ENCODE data around the gene KRT78. TPM values are rescaled to one million over a fixed set of nuclear protein-coding genes. Genes with fewer than 3 reads are reported as not detected.
A peak's percentile ranks its signal among the peaks of the same experiment; 100 is the strongest.

The KRT78 gene
- polyA plus RNA-seq, 2 of the 4 experiments (the other 2 are of a cell fraction): 0.09 to 0.12 TPM

DNA sequence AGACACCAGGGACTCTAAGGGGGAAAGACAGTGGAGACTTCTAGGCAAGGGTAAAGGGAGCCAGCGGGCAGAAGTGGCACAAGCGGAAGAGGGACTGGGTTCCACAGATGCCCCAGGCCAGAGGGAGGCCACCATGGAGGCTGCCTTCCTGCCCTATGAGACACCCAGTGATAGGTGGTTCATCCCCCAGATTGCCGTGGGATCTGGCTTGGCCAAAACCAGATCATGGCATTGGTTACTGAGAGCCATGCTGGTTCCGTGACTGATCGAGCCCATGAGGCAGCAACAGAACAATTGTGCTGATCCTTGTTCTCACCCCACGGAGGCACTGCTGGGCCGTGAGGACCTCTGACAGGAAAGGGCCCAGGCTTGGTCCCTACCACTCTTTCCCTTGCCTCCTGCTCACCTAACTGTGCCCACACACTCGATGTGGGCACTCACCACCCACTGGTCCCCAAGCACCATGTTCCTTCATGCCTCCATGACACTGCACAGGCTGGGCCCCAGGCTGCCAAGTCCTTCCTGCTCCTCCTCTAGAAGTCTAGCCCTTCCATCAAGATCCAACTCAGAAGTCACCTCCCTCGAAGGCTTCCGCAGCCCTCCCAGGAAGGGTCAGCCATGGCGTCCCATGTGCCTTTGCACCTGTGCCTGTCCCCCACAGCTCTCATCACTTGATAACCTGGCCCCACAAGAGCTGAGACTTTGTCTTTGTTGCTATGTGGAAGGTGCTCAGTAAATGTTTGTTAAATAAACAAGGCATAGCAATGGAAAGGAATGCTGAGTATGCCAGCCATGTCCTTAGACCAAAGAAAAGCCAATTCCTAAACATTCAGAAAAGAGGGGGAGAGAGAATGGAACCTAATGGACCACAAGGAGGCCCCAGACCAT lies 21.9 kb downstream of the KRT78 start:
- TF ChIP-seq BHLHE40 (IDR thresholded peaks at IDR 0.05; ENCODE audit: low read depth, low read length): no peak
- no peak for TF ChIP-seq MAFK (IDR thresholded peaks at IDR 0.05; ENCODE audit: partially characterized antibody)
- TF ChIP-seq NR3C1 (IDR thresholded peaks at IDR 0.05): no peak
- TF ChIP-seq POLR2A (IDR thresholded peaks at IDR 0.05; ENCODE audit: low read length): 0 out of 2 replicates have a peak, but pooled peaks have one; percentile 11
- Histone ChIP-seq H3K4me1 (peaks cover 25% of the 10 kb centered on the region), H3K4me3 (no peak overlapping the region), H3K4me2 (0 out of 3 replicates have a peak overlapping the region, but pooled peaks have one; percentile 11), H3K9me3 (no peaks in the 10 kb centered on the region), H3K27ac (no peak overlapping the region)
- no peak for FAIRE-seq
- ATAC-seq: peak in 1 of 2 experiments; percentile 45; a peak in 3 of 6 replicates
- WGBS (ENCODE audit: missing lambda C conversion rate): 86% methylated on average over 11 of the region's 11 CpGs
- DNase-seq (ENCODE audit: low read depth in 1 of 2, low spot score in 1 of 2): peak in 1 of 2 experiments; percentile 41
- ChIA-PET CTCF (interaction anchor here (0.6 to 1.1 kb wide), 4 partner anchors 10 to 458 kb away, joined by 3 to 4 read pairs (median 3); no protein-coding TSS in a partner anchor), POLR2A (no interaction called here)

DNA sequence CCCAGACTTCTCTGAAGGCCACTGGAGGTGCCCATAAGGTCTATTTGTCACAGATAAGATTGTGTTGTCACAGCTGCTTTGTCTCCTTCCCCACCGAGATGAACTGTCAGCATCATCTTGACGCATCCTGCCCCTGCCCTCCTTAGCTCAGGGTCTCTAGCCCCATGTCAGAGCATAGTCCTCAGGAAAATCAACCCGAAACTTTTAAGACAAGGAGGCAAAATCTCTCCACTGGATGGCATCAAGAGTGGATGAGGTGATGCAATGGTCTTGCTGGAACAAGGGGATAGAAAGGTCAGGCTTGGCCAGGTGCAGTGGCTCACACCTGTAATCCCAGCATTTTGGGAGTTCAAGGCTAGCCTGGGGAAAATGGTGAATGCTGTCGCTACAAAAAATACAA lies 22.8 kb downstream of the KRT78 start:
- 88% methylated on average over 4 of the region's 4 CpGs for WGBS (ENCODE audit: missing lambda C conversion rate)
- ChIA-PET CTCF (interaction anchor here (1.1 kb wide), 1 partner anchor 9 kb away, joined by 3 read pairs; no protein-coding TSS in a partner anchor), POLR2A (no interaction called here)
- H3K4me2 ChIP-seq: no peak overlapping the region
- no peaks in the 10 kb centered on the region for H3K9me3 ChIP-seq
- TF ChIP-seq, protein P1, sequence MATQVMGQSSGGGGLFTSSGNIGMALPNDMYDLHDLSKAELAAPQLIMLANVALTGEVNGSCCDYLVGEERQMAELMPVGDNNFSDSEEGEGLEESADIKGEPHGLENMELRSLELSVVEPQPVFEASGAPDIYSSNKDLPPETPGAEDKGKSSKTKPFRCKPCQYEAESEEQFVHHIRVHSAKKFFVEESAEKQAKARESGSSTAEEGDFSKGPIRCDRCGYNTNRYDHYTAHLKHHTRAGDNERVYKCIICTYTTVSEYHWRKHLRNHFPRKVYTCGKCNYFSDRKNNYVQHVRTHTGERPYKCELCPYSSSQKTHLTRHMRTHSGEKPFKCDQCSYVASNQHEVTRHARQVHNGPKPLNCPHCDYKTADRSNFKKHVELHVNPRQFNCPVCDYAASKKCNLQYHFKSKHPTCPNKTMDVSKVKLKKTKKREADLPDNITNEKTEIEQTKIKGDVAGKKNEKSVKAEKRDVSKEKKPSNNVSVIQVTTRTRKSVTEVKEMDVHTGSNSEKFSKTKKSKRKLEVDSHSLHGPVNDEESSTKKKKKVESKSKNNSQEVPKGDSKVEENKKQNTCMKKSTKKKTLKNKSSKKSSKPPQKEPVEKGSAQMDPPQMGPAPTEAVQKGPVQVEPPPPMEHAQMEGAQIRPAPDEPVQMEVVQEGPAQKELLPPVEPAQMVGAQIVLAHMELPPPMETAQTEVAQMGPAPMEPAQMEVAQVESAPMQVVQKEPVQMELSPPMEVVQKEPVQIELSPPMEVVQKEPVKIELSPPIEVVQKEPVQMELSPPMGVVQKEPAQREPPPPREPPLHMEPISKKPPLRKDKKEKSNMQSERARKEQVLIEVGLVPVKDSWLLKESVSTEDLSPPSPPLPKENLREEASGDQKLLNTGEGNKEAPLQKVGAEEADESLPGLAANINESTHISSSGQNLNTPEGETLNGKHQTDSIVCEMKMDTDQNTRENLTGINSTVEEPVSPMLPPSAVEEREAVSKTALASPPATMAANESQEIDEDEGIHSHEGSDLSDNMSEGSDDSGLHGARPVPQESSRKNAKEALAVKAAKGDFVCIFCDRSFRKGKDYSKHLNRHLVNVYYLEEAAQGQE (IDR thresholded peaks at IDR 0.05): no peak
- TF ChIP-seq MAFK (IDR thresholded peaks at IDR 0.05; ENCODE audit: partially characterized antibody) (no peak), CEBPB (IDR thresholded peaks at IDR 0.05) (no peak), EP300 (IDR thresholded peaks at IDR 0.05) (no peak), NPAS2 (CRISPR knock-in tag; IDR thresholded peaks at IDR 0.05; ENCODE audit: borderline replicate concordance) (no peak), PHF8 (IDR thresholded peaks at IDR 0.05; ENCODE audit: borderline replicate concordance, low read depth) (no peak), NR3C1 (IDR thresholded peaks at IDR 0.05) (no peak), NFE2L2 (conservative IDR thresholded peaks at IDR 0.05; ENCODE audit: low read length) (no peak), CHD4 (IDR thresholded peaks at IDR 0.05; ENCODE audit: borderline replicate concordance) (no peak), HES2 (IDR thresholded peaks at IDR 0.05) (no peak), ZC3H11A (IDR thresholded peaks at IDR 0.05) (no peak), EHF (CRISPR knock-in tag; IDR thresholded peaks at IDR 0.05) (no peak), KDM5A (IDR thresholded peaks at IDR 0.05) (no peak), HOXA7 (CRISPR knock-in tag; IDR thresholded peaks at IDR 0.05) (no peak), CHD2 (IDR thresholded peaks at IDR 0.05; ENCODE audit: low read length, partially characterized antibody) (no peak), RNF2 (IDR thresholded peaks at IDR 0.05; ENCODE audit: borderline replicate concordance, low read depth) (no peak)
- TF ChIP-seq, protein P2, sequence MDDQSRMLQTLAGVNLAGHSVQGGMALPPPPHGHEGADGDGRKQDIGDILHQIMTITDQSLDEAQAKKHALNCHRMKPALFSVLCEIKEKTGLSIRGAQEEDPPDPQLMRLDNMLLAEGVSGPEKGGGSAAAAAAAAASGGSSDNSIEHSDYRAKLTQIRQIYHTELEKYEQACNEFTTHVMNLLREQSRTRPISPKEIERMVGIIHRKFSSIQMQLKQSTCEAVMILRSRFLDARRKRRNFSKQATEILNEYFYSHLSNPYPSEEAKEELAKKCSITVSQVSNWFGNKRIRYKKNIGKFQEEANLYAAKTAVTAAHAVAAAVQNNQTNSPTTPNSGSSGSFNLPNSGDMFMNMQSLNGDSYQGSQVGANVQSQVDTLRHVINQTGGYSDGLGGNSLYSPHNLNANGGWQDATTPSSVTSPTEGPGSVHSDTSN (IDR thresholded peaks at IDR 0.05): no peak
- H3K4me1 ChIP-seq: peaks cover 34% of the 10 kb centered on the region
- DNase-seq (ENCODE audit: low read depth in 1 of 2, low spot score in 1 of 2): no peak
- H3K4me3 ChIP-seq: no peak overlapping the region
- no peak for ATAC-seq
- no peak overlapping the region for H3K27ac ChIP-seq
- FAIRE-seq: no peak

Measured in A549 (cell line).